ENCODE data around the gene ADAMTS17.

ADAMTS17 gene

GRCh38 chr15:100008258-100008657 is 333.5 kb downstream of the ADAMTS17 start:
- no peak overlapping the region for H3K4me3 ChIP-seq (ENCODE audit: low read length)
- H3K79me2 ChIP-seq (ENCODE audit: low read length) = no peaks in the 10 kb centered on the region
- H3K9me3 ChIP-seq (ENCODE audit: insufficient read depth, low read length) = no peaks in the 10 kb centered on the region
- TF ChIP-seq CTCF (IDR thresholded peaks at IDR 0.05; ENCODE audit: low read depth, low read length) (no peak), EZH2phosphoT487 (IDR thresholded peaks at IDR 0.05; ENCODE audit: low read depth) (no peak)
- H3K4me1 ChIP-seq (ENCODE audit: low read length) = no peaks in the 10 kb centered on the region
- H3K27ac ChIP-seq (ENCODE audit: low read length) = no peak overlapping the region
- no peaks in the 10 kb centered on the region for H3K27me3 ChIP-seq (ENCODE audit: low read depth, low read length)
- no peaks in the 10 kb centered on the region for H4K20me1 ChIP-seq (ENCODE audit: insufficient read depth, low read length)
- H3K9ac ChIP-seq (ENCODE audit: low read length) = no peak overlapping the region
- no peaks in the 10 kb centered on the region for H3K36me3 ChIP-seq (replicated peaks; ENCODE audit: low read depth, low read length)
- no peak overlapping the region for H3K4me2 ChIP-seq (ENCODE audit: low read length)
- no peak overlapping the region for H2AFZ ChIP-seq (ENCODE audit: low read depth, low read length)

GRCh38 chr15:100007609-100008008 is 334.2 kb downstream of the ADAMTS17 start:
- Histone ChIP-seq H3K4me3 (ENCODE audit: low read length) (no peak overlapping the region), H3K9ac (ENCODE audit: low read length) (no peak overlapping the region), H3K36me3 (replicated peaks; ENCODE audit: low read depth, low read length) (no peaks in the 10 kb centered on the region), H3K9me3 (ENCODE audit: insufficient read depth, low read length) (no peaks in the 10 kb centered on the region), H3K27me3 (ENCODE audit: low read depth, low read length) (no peaks in the 10 kb centered on the region), H3K79me2 (ENCODE audit: low read length) (no peaks in the 10 kb centered on the region), H3K4me2 (ENCODE audit: low read length) (no peak overlapping the region), H3K4me1 (ENCODE audit: low read length) (no peaks in the 10 kb centered on the region), H3K27ac (ENCODE audit: low read length) (no peak overlapping the region), H2AFZ (ENCODE audit: low read depth, low read length) (no peak overlapping the region), H4K20me1 (ENCODE audit: insufficient read depth, low read length) (no peaks in the 10 kb centered on the region)
- TF ChIP-seq EZH2phosphoT487 (IDR thresholded peaks at IDR 0.05; ENCODE audit: low read depth) (no peak), CTCF (IDR thresholded peaks at IDR 0.05; ENCODE audit: low read depth, low read length) (no peak)

- no peaks in the 10 kb centered on the region for H3K36me3 ChIP-seq (replicated peaks; ENCODE audit: low read depth, low read length)
- no peak overlapping the region for H3K27ac ChIP-seq (ENCODE audit: low read length)
- H3K4me2 ChIP-seq (ENCODE audit: low read length) = no peak overlapping the region
- H3K9me3 ChIP-seq (ENCODE audit: insufficient read depth, low read length) = no peaks in the 10 kb centered on the region
- no peaks in the 10 kb centered on the region for H3K4me1 ChIP-seq (ENCODE audit: low read length)
- no peaks in the 10 kb centered on the region for H3K79me2 ChIP-seq (ENCODE audit: low read length)
- TF ChIP-seq EZH2phosphoT487 (IDR thresholded peaks at IDR 0.05; ENCODE audit: low read depth) (no peak), CTCF (IDR thresholded peaks at IDR 0.05; ENCODE audit: low read depth, low read length) (no peak)
- H3K27me3 ChIP-seq (ENCODE audit: low read depth, low read length) = no peaks in the 10 kb centered on the region
- H3K9ac ChIP-seq (ENCODE audit: low read length) = no peak overlapping the region
- H2AFZ ChIP-seq (ENCODE audit: low read depth, low read length) = no peak overlapping the region
- no peaks in the 10 kb centered on the region for H4K20me1 ChIP-seq (ENCODE audit: insufficient read depth, low read length)
- no peak overlapping the region for H3K4me3 ChIP-seq (ENCODE audit: low read length)
Measured at GRCh38 chr15:100005715-100006114, 336.1 kb downstream of the ADAMTS17 start.

GRCh38 chr15:100005013-100005412 is 336.8 kb downstream of the ADAMTS17 start:
- no peaks in the 10 kb centered on the region for H3K9me3 ChIP-seq (ENCODE audit: insufficient read depth, low read length)
- H3K79me2 ChIP-seq (ENCODE audit: low read length) = no peaks in the 10 kb centered on the region
- no peak overlapping the region for H3K9ac ChIP-seq (ENCODE audit: low read length)
- no peaks in the 10 kb centered on the region for H3K36me3 ChIP-seq (replicated peaks; ENCODE audit: low read depth, low read length)
- no peaks in the 10 kb centered on the region for H4K20me1 ChIP-seq (ENCODE audit: insufficient read depth, low read length)
- TF ChIP-seq EZH2phosphoT487 (IDR thresholded peaks at IDR 0.05; ENCODE audit: low read depth) (no peak), CTCF (IDR thresholded peaks at IDR 0.05; ENCODE audit: low read depth, low read length) (no peak)
- H2AFZ ChIP-seq (ENCODE audit: low read depth, low read length) = no peak overlapping the region
- no peak overlapping the region for H3K4me3 ChIP-seq (ENCODE audit: low read length)
- H3K27ac ChIP-seq (ENCODE audit: low read length) = no peak overlapping the region
- no peaks in the 10 kb centered on the region for H3K27me3 ChIP-seq (ENCODE audit: low read depth, low read length)
- H3K4me1 ChIP-seq (ENCODE audit: low read length) = no peaks in the 10 kb centered on the region
- no peak overlapping the region for H3K4me2 ChIP-seq (ENCODE audit: low read length)

Data from OCI-LY3 (cell line).